Measurements from ENCODE around the gene TUBB3. TPM values are rescaled to one million over a fixed set of nuclear protein-coding genes. Genes with fewer than 3 reads are reported as not detected.
"Not testable (repeated sequence)": the region's sequence is repeated elsewhere in the genome, so short reads cannot be mapped to it uniquely, and the experiment has no call there.

Gene TUBB3
- total RNA-seq, 1 experiment from 2014 or later: 47.0 TPM

- Histone ChIP-seq H3K4me3 (no peak overlapping the region), H3K27ac (no peak overlapping the region), H3K27me3 (no peaks in the 10 kb centered on the region), H3K9me3 (replicated peaks) (no peaks in the 10 kb centered on the region), H3K4me1 (peaks cover 25% of the 10 kb centered on the region; the same call in 1 of the 2 replicates), H3K36me3 (no peaks in the 10 kb centered on the region)
- no peak for DNase-seq
Measured at GRCh38 chr16:89920723-89921122, 2.4 kb upstream of the TUBB3 start.

- H3K9me3 ChIP-seq (replicated peaks): no peaks in the 10 kb centered on the region
- no peaks in the 10 kb centered on the region for H3K27me3 ChIP-seq
- H3K4me3 ChIP-seq: peak overlapping the region; percentile 73
- no peak overlapping the region; the same call in 1 of the 2 replicates for H3K27ac ChIP-seq
- H3K36me3 ChIP-seq: no peaks in the 10 kb centered on the region
- peak; percentile 20 to 39 for DNase-seq
- H3K4me1 ChIP-seq: peaks cover 25% of the 10 kb centered on the region; the same call in 1 of the 2 replicates
Measured at GRCh38 chr16:89921131-89921701, 1.9 kb upstream of the TUBB3 start.

- H3K4me1 ChIP-seq: peaks cover 25% of the 10 kb centered on the region; the same call in 1 of the 2 replicates
- H3K27me3 ChIP-seq: no peaks in the 10 kb centered on the region
- H3K9me3 ChIP-seq (replicated peaks): no peaks in the 10 kb centered on the region
- no peaks in the 10 kb centered on the region for H3K36me3 ChIP-seq
- peak; percentile 84 to 88 for DNase-seq
- H3K27ac ChIP-seq: peak overlapping the region; percentile 64
- H3K4me3 ChIP-seq: peak overlapping the region; percentile 73
Measured at GRCh38 chr16:89921702-89922476, 1.3 kb upstream of the TUBB3 start.

GRCh38 chr16:89922477-89922883, 662 bp upstream of the TUBB3 start:
- H3K27ac ChIP-seq: peak overlapping the region; percentile 64

GRCh38 chr16:89923640-89924296, 626 bp downstream of the TUBB3 start:
- DNase-seq: peak; percentile 32 to 37
- Histone ChIP-seq H3K36me3 (no peaks in the 10 kb centered on the region), H3K9me3 (replicated peaks) (no peaks in the 10 kb centered on the region), H3K27me3 (no peaks in the 10 kb centered on the region), H3K27ac (no peak overlapping the region), H3K4me1 (peaks cover 25% of the 10 kb centered on the region; the same call in 1 of the 2 replicates), H3K4me3 (peak overlapping the region; percentile 73)

More at GRCh38 chr16:89922477-89922883, 662 bp upstream of the TUBB3 start:
- Histone ChIP-seq H3K9me3 (replicated peaks) (no peaks in the 10 kb centered on the region), H3K4me3 (peak overlapping the region; percentile 73), H3K4me1 (peaks cover 25% of the 10 kb centered on the region; the same call in 1 of the 2 replicates), H3K36me3 (no peaks in the 10 kb centered on the region), H3K27me3 (no peaks in the 10 kb centered on the region)
- peak; percentile 65 to 78 for DNase-seq

GRCh38 chr16:89924297-89924924, 1.3 kb downstream of the TUBB3 start:
- DNase-seq: peak; percentile 87 to 89
- Histone ChIP-seq H3K36me3 (no peaks in the 10 kb centered on the region), H3K27me3 (no peaks in the 10 kb centered on the region), H3K4me3 (peak overlapping the region; percentile 73), H3K4me1 (peaks cover 25% of the 10 kb centered on the region; the same call in 1 of the 2 replicates), H3K9me3 (replicated peaks) (no peaks in the 10 kb centered on the region), H3K27ac (no peak overlapping the region)

- H3K4me1 ChIP-seq: peaks cover 25% of the 10 kb centered on the region; the same call in 1 of the 2 replicates
- DNase-seq: no peak
- no peaks in the 10 kb centered on the region for H3K27me3 ChIP-seq
- H3K27ac ChIP-seq: no peak overlapping the region
- H3K4me3 ChIP-seq: no peak overlapping the region
- no peaks in the 10 kb centered on the region for H3K36me3 ChIP-seq
- H3K9me3 ChIP-seq (replicated peaks): no peaks in the 10 kb centered on the region
Measured at GRCh38 chr16:89924925-89925307, 1.8 kb downstream of the TUBB3 start.

GRCh38 chr16:89925596-89926079, 2.5 kb downstream of the TUBB3 start:
- no peaks in the 10 kb centered on the region for H3K36me3 ChIP-seq
- H3K9me3 ChIP-seq (replicated peaks): no peaks in the 10 kb centered on the region
- peaks cover 25% of the 10 kb centered on the region; the same call in 1 of the 2 replicates for H3K4me1 ChIP-seq
- peak overlapping the region; percentile 60 for H3K4me3 ChIP-seq
- DNase-seq: no peak
- H3K27me3 ChIP-seq: no peaks in the 10 kb centered on the region
- no peak overlapping the region for H3K27ac ChIP-seq

- Histone ChIP-seq H3K4me3 (no peak overlapping the region), H3K4me1 (no peaks in the 10 kb centered on the region), H3K36me3 (no peaks in the 10 kb centered on the region), H3K9me3 (replicated peaks) (no peaks in the 10 kb centered on the region), H3K27ac (no peak overlapping the region), H3K27me3 (no peaks in the 10 kb centered on the region)
- DNase-seq: no peak
Measured at GRCh38 chr16:89931305-89931896, 8.3 kb downstream of the TUBB3 start.

GRCh38 chr16:89931964-89932363, 8.8 kb downstream of the TUBB3 start:
- Histone ChIP-seq H3K36me3 (no peaks in the 10 kb centered on the region), H3K9me3 (replicated peaks) (no peaks in the 10 kb centered on the region), H3K27ac (no peak overlapping the region), H3K4me3 (no peak overlapping the region), H3K4me1 (no peaks in the 10 kb centered on the region), H3K27me3 (no peaks in the 10 kb centered on the region)
- DNase-seq: no peak

- not testable (repeated sequence) for H3K9me3 ChIP-seq (replicated peaks); H3K4me3 ChIP-seq; H3K27me3 ChIP-seq; H3K4me1 ChIP-seq; H3K36me3 ChIP-seq; DNase-seq; H3K27ac ChIP-seq
Measured at GRCh38 chr16:89934019-89934418, 10.9 kb downstream of the TUBB3 start.

GRCh38 chr16:89934611-89935553, 11.7 kb downstream of the TUBB3 start:
- no peaks in the 10 kb centered on the region for H3K27me3 ChIP-seq
- no peak overlapping the region for H3K4me3 ChIP-seq
- no peaks in the 10 kb centered on the region for H3K9me3 ChIP-seq (replicated peaks)
- no peaks in the 10 kb centered on the region for H3K4me1 ChIP-seq
- H3K36me3 ChIP-seq: no peaks in the 10 kb centered on the region
- no peak overlapping the region for H3K27ac ChIP-seq
- DNase-seq: no peak

- not testable (repeated sequence) for H3K9me3 ChIP-seq (replicated peaks); H3K27me3 ChIP-seq; H3K4me1 ChIP-seq; H3K36me3 ChIP-seq; DNase-seq; H3K4me3 ChIP-seq; H3K27ac ChIP-seq
Measured at GRCh38 chr16:89935620-89936019, 12.5 kb downstream of the TUBB3 start.

Data from SJCRH30 (cell line).